Uterus (tissue), 4 donors: ENCODE measurements around the gene MCM10. TPM values are rescaled to one million over a fixed set of nuclear protein-coding genes. Genes with fewer than 3 reads are reported as not detected.

Experiments used
- DNase-seq, 2 donors: peaks; one replicate each; pipeline ENCODE4 v3.0.0-alpha.2; 2019 to 2020
- H3K27ac ChIP-seq, 2 donors: fragments of 200-600 bp; sonication (generic); 1 replicate in 1 of 2; 2 replicates in 1 of 2; pipeline ENCODE4 v1.5.1; 2016 to 2018
- H3K27me3 ChIP-seq, 2 donors: fragments of 200-600 bp; sonication (generic); one replicate each; pipeline ENCODE4 v1.5.1; 2018 to 2019; ENCODE audit warnings: control low read depth in 1 of 2
- H3K36me3 ChIP-seq, 2 donors: fragments of 200-600 bp; sonication (generic); one replicate each; pipeline ENCODE4 v1.5.1; 2019; ENCODE audit warnings: control low read depth in 1 of 2
- H3K4me1 ChIP-seq, 2 donors: fragments of 200-600 bp; sonication (generic); one replicate each; pipeline ENCODE4 v1.5.1; 2018 to 2019; ENCODE audit warnings: control low read depth in 1 of 2
- H3K4me3 ChIP-seq, 2 donors: fragments of 200-600 bp; sonication (generic); 1 replicate in 1 of 2; 2 replicates in 1 of 2; pipeline ENCODE4 v1.5.1; 2018 to 2019; ENCODE audit warnings: mild to moderate bottlenecking in 1 of 2
- H3K9me3 ChIP-seq, 2 donors: fragments of 200-600 bp; sonication (generic); one replicate each; pipeline ENCODE4 v1.5.1; 2019; ENCODE audit warnings: control low read depth in 1 of 2
- POLR2A ChIP-seq, 2 donors: fragments of 450-650 bp; IDR thresholded peaks; one replicate each; pipeline ENCODE4 v1.6.1; 2016; ENCODE audit warnings: antibody characterized with exemption in 2 of 2, mild to moderate bottlenecking in 1 of 2, moderate library complexity in 1 of 2
- intact Hi-C: fragments of 100-400 bp; cut with DNase I; formaldehyde crosslinking; loops from one replicate; pipeline ENCODE4 v1.15.1; 2023; ENCODE audit warnings: low total_unique reads
- total RNA-seq, 4 donors: library from RNA; depleted of rRNA in 3 of 4; stranded (reverse); fragments of >200 nt in 3 of 4; gene quantifications; one replicate each; pipeline versions ENCODE4 v1.1.0 to v1.2.4, GENCODE V29; 2014 to 2023
- TF ChIP-seq, protein P1 (sequence below), 4 experiments: fragments of 200-600 bp in 2 of 4; fragments of 450-650 bp in 2 of 4; sonication (generic) in 2 of 4; IDR thresholded peaks; one replicate each; pipeline ENCODE4 v1.5.1; 2016 to 2019; ENCODE audit warnings: antibody characterized with exemption in 4 of 4, mild to moderate bottlenecking in 2 of 4, moderate library complexity in 1 of 4
- donor health status: DM: yes; HTN: yes; CAD: no.

Gene MCM10
- total RNA-seq, 4 donors from 2014 or later = 14.1 TPM; not detected in 3

DNA sequence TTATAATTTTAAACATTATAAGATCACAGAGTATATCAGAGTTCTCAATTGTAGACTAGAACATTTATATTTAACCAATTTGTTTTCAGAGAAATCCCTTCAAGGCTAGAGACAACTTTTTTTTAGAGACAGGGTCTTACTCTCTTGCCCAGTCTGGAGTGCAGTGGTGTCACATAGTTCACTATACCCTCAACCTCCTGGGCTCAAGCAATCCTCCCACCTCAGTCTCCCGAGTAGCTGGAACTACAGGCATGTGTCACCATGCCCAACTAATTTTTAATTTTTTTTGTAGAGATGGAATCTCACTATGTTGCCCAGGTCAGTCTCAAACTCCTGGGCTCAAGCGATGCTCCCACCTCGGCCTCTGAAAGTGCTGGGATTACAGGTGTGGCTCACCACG, 57.5 kb downstream of the MCM10 start:
- no peak for DNase-seq
- intact Hi-C loops = no loop called here
- TF ChIP-seq, protein P1, sequence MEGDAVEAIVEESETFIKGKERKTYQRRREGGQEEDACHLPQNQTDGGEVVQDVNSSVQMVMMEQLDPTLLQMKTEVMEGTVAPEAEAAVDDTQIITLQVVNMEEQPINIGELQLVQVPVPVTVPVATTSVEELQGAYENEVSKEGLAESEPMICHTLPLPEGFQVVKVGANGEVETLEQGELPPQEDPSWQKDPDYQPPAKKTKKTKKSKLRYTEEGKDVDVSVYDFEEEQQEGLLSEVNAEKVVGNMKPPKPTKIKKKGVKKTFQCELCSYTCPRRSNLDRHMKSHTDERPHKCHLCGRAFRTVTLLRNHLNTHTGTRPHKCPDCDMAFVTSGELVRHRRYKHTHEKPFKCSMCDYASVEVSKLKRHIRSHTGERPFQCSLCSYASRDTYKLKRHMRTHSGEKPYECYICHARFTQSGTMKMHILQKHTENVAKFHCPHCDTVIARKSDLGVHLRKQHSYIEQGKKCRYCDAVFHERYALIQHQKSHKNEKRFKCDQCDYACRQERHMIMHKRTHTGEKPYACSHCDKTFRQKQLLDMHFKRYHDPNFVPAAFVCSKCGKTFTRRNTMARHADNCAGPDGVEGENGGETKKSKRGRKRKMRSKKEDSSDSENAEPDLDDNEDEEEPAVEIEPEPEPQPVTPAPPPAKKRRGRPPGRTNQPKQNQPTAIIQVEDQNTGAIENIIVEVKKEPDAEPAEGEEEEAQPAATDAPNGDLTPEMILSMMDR (IDR thresholded peaks at IDR 0.05) = no peak
- no peak overlapping the region for H3K4me3 ChIP-seq
- no peaks in the 10 kb centered on the region for H3K4me1 ChIP-seq
- H3K27me3 ChIP-seq = no peaks in the 10 kb centered on the region
- no peaks in the 10 kb centered on the region for H3K9me3 ChIP-seq
- H3K36me3 ChIP-seq = no peaks in the 10 kb centered on the region
- H3K27ac ChIP-seq = no peak overlapping the region

DNA sequence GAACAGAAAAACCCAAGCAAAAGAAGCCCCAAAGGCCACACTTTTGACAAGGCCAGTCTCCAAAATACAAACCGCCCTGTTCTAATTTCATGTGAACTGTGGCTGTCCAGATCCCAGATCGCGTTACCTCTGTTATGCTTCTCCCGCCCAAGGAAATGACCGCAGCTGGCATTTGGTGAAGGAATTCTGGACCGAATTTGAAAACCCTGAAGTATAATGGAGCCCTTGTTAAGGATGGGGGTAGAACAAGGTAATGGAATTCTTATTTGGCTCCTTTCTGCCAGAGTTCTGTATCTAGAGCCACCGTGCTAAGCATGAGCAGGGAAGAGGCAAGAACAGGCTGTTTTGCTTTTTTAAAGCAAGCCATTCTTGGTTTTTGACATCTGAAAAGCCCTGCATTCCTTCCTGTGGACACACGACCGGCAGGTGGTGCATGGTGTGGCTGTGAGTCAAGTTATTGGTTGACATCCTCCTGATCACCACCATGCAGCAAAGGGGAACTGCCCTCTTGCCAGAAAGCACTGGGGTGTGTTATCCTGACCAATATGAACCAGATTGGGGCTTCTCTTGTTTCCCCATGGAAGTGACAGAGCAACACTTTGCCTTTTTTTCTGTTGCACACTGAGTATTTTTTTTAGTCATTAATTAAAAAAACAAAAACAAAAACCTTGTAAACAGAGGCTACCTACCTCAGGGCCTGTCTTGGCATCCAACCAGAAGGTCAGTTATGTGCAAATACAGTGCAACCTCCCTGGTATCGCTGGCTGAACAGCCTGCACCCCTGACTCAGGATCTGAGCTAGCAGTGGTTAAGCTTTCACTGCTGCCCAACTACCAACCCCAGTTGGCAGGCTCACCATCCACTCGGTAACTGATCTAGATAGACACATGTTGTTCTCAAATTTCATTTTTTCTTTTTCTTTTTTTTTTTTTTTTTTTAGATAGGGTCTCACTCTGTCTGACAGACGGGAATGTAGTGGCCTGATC, 58.6 kb downstream of the MCM10 start:
- H3K27me3 ChIP-seq = no peaks in the 10 kb centered on the region
- H3K4me3 ChIP-seq = no peak overlapping the region
- no peak for DNase-seq
- intact Hi-C loops = no loop called here
- no peaks in the 10 kb centered on the region for H3K4me1 ChIP-seq
- TF ChIP-seq, protein P1 (IDR thresholded peaks at IDR 0.05) = no peak
- TF ChIP-seq POLR2A (IDR thresholded peaks at IDR 0.05) = no peak
- H3K36me3 ChIP-seq = no peaks in the 10 kb centered on the region
- no peaks in the 10 kb centered on the region for H3K9me3 ChIP-seq
- no peak overlapping the region for H3K27ac ChIP-seq

DNA sequence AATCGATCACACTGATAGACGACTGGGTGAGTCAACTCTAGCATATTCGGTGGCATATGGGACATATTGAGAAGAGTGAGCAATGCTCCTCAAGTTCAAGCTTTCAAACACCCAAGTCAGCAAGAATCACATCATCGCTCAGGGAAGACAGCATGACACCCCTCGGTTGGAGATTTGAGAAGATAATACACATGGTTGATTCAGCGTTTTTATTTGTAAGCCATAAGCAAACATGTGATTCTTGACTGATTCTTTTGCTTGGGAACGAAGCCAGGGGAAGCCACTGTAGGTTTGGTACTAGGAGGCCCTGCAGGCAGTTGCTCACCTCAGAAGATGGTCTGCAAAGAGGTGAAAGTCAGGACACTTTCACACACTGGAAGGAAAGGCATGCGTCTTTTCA, 60.2 kb downstream of the MCM10 start:
- Histone ChIP-seq H3K36me3 (no peaks in the 10 kb centered on the region), H3K27ac (no peak overlapping the region), H3K9me3 (no peaks in the 10 kb centered on the region), H3K4me1 (no peaks in the 10 kb centered on the region), H3K4me3 (no peak overlapping the region), H3K27me3 (no peaks in the 10 kb centered on the region)
- TF ChIP-seq, protein P1 (IDR thresholded peaks at IDR 0.05) = no peak
- TF ChIP-seq POLR2A (IDR thresholded peaks at IDR 0.05) = no peak
- no peak for DNase-seq
- intact Hi-C loops = no loop called here

DNA sequence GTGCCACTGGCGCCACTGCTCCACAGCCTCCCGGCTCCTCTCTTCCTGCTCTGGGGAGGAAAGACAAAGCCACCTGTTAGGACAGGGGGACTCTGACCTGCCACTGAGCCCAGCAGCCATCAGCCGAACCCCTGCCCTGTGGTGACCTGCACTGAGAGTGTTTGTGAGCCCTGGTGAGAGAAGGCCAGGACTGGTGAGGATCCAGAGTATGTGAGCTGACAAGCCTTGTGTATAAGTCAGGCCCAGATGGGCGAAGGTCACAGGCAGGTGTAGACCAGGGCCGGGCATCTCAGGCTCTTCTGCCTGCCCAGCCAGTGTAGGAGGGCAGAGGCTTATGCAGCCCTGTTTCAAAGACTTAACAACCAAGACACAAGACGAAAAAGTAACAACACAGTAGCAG, 60.8 kb downstream of the MCM10 start:
- Histone ChIP-seq H3K9me3 (no peaks in the 10 kb centered on the region), H3K4me1 (no peaks in the 10 kb centered on the region), H3K27ac (no peak overlapping the region), H3K4me3 (no peak overlapping the region), H3K36me3 (no peaks in the 10 kb centered on the region), H3K27me3 (no peaks in the 10 kb centered on the region)
- intact Hi-C loops = no loop called here
- DNase-seq = no peak
- no peak for TF ChIP-seq POLR2A (IDR thresholded peaks at IDR 0.05)
- TF ChIP-seq, protein P1 (IDR thresholded peaks at IDR 0.05) = no peak

DNA sequence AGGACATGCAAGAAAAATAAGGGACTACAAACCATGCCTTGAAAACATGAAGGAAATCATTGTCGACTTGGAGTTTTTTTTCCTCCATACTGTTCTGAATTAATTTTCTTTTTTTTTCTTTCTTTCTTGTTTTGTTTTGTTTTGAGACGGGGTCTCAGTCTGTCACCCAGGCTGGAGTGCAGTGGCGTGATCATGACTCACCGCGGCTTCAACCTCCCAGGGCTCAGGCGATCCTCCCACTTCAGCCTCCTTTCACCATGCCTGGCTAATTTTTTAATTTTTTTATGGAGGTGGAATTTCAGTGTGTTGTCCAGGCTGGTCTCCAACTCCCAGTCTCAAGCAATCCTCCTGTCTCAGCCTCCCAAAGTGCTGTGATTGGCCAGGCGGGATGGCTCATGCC, 61.2 kb downstream of the MCM10 start:
- no peak for DNase-seq
- Histone ChIP-seq H3K4me1 (no peaks in the 10 kb centered on the region), H3K9me3 (no peaks in the 10 kb centered on the region), H3K27ac (no peak overlapping the region), H3K27me3 (no peaks in the 10 kb centered on the region), H3K36me3 (no peaks in the 10 kb centered on the region), H3K4me3 (no peak overlapping the region)
- no peak for TF ChIP-seq POLR2A (IDR thresholded peaks at IDR 0.05)
- TF ChIP-seq, protein P1 (IDR thresholded peaks at IDR 0.05) = no peak
- intact Hi-C loops = no loop called here
